ENCODE measurements around the gene NOP9.

NOP9 gene

DNA sequence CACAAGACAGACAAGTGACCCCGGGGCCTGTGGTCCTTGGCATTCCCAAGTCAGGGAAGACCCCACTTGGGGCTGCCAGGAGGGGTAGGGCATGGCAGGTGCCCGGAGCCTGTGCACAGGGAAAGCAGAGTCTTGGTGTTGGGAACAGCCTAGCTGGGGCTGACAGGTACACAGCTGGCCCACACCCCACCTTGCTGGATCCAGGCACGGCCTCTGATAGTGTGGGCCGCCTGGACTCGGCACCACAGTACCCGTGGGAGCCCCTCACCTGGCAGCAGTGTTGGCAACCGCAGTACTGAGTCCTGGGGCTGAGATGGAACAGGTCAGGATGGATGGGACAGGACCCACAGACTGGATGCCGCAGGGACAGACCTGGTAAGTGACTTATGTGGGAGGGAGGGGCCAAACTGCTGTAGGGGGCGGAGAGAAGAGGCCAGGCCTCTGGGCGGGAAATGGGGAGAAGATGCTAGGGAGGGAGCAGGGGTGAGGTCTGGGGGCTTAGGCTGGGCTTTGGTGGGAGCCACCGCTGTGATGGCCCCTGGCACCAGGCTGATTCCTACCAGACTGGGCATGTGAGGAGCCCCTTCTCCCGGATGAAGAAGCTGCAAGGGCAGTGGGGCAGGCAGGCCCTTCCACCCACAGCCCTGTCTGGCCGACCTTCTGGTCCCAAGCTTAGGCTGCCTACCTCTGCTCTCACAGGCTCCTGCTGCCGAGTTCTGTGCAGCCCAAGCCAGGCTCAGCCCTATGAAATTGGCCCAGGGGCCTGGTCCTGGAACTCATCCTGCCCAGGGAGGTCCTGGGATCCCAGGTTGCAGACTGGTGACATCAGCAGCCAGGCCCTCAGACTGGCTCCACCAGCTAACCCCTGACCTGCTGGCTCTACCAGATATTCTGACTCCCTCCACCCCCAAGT, 36.6 kb upstream of the NOP9 start, which contains the start of gene TGM1:
Gene TGM1 (minus strand): TSS at position 357 of the 913 bp plus-strand sequence. CDS start 825 bp downstream, outside the sequence.
- DNase-seq (ENCODE audit: low read depth, low spot score) = no peak

DNA sequence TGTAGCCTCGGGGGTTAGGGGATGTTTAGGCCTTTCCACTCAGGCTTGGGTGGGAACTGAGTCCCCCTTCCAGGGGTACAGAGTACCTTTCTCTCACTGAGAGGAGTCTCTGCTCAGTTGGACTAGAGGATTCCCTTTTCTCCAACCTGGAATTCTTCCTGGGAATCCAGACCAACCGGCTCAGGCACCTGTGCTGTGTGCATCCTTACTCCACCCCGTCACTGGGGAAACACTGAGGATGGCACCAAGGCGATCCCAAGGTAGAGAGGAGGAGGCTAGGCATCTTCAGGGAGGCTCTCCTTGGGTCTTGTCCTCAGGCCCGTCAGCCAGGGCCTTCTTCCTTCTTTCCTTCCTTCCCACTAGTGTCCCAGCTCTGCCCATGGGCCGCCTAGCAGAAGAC, 35.8 kb upstream of the NOP9 start:
- no peak for DNase-seq (ENCODE audit: low read depth, low spot score)

DNA sequence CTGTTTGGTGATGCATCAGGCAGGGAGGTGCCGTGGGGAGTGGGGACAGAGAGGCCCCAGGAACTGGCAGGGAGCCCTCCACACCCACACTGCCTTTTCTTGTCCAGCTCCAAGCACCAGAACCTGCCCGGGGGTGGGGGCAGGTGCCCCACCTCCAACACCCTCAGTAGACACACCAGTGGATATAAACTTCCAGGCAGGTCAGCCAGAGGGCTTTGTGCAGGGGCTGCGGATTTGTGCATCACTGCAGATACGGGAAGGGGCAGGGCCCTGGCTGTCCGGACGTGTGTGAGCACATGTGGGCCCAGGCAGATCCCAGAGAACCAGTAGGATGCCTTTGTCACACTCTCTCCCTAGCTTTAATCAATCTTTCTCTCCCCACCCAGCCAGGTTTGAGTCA, 35.4 kb upstream of the NOP9 start:
- no peak for DNase-seq (ENCODE audit: low read depth, low spot score)

DNA sequence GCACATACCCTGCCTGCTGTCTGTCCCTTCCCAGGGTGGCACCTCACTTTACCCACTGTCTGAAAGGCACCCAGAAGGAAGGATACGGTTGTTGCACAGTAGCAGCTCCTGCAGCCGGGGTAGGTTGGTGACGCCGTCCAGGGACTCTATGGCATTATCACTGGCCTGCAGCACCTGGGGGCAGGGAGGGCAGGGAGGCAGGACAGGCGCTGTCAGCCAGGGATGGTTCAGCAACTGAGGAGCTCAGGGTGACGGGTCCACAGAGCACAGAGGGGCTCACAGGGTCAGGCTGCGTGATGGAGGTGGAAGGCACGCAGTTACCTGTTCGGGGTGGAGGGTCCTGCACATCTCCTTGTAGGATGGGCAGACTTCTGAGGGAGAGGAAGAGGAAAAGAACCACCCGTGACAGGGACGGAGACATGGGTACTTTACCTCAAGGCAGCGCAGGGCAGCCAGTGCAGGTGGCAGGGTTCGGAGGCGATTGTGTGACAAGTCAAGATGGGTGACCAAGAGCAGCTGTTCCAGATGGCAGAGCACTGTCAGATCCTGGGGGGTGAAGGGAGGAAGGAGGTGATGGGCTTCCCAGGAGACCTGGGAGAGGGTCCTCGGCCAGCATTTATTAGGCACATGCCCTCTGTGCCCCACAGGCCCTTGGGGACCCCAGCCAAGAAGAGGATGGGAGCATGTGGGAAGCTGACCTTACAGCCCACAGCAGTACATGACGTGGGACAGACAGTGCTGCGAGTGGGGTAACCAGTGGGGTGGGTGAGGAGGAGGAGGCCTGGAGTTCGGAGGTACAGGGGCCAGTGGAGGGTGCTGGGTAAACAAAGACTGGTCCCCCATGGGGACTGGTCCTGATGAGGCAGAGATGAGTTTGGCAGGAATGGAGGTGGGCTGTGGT, 33.1 kb upstream of the NOP9 start:
- DNase-seq (ENCODE audit: low read depth, low spot score) = no peak

DNA sequence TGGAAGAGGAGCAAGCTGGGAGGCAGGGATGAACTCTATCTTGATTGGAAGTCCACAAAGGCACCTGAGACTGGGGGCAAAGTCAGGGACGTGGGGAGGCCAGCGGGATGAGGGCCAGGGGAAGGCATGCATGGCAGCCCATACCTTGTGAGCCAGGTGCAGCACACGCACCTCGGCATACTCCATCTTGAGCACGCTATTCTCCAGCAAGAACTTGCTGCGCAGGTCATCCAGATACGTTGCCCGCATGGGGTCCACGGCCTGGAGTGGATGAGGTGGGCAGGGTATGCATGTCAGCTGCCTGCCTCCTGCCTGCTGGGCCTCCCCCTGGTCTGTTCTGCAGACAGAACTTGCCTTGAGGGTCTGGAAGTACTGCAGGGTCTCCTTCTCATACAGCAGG, 32.1 kb upstream of the NOP9 start:
- DNase-seq (ENCODE audit: low read depth, low spot score) = no peak

DNA sequence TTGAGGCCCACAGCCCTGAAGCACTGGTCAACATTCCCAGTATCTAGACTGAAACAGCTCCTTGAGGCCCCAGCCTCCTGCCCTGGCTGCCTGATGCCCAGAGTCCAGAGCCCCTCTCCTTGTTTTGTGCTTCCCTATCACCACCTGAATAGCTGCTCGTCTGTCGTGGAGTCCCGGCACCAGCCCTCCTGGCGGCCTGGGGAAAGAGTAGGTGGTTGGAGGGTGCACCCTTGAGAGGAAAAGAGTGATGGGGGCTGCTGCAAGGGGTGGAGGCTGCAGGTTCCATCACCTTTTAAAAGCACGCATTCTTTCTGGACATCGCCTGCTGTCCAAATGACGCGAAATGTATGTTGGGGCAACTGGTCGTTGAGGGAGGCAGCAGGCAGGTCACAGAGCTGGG, 31.4 kb upstream of the NOP9 start:
- DNase-seq (ENCODE audit: low read depth, low spot score) = no peak

DNA sequence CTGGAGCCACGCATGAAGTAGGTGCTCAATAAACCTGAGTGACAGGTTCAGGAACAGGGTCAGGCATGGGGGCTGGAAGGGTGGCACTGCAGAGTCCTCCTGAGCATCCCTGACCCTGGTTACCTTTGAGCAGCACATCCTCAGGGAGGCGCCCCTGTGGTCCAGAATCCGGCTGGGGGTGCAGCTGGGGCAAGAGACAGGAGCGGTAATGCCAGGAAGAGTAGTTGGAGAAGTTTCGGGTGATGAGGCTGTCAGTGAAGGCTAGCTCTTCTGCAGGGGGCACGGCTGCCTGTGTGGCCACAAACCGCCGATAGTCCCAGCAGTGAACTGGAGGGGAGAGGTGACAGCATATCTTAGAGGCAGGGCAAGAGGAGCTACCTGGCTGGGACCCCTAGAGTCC, 30.3 kb upstream of the NOP9 start:
- no peak for DNase-seq (ENCODE audit: low read depth, low spot score)

DNA sequence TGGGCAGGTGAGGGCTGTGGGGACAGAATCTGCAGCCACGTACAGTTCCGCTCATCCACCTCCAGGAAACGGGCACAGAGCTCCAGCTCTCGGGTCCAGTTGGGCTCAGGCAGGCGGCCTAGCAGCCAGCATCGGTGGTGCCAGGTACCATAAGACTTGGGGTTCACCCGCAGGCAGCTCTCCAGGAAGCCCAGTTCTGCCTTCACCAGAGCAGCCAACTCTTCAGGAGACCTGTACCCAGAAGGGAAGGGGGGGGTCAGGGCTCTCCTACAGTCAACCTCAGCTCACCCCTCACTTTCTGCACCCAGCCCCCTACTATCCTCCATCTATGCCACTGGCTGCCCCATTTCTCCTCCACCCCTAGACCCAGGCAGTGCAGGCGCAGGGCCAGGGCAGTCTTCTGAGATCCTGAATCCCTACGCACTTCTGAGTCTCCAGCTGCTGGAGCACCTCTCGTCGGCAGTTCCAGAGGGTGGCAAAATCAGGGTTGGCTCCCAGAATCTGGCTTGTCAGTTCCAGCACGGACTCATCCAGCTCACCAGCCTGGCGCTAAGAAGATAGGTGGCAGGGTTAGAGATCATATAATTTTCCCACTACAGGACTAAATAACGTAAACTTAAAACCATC, 29.6 kb upstream of the NOP9 start:
- DNase-seq (ENCODE audit: low read depth, low spot score) = no peak

DNA sequence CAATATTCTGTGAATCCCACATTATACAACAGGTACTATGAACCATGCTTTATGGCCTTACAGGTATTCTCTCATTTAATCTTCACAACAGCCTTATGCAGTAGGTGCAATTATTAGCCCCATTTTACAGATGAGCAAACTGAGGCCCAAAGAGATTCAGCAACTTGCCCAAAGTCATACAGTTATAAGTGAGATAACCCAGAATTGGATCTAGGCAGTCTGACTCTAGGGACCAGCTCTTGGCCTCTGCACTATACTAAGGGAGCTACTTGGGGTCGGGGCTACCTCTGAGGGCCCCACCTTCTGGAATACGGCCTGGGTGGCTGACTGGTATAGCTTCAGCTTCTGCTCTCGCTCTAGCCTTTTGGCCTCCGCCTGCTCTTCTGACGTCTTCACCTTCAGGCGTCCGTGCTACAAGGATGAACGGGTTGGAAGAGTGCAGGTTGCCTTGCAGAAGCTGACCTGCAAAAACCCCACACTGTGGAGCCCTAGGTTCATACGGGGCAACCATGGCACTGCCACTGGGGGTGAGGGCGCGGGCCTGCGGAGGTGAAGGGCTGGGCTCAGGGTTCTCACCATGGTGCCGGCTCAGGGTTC, 29.0 kb upstream of the NOP9 start:
- DNase-seq (ENCODE audit: low read depth, low spot score) = no peak

DNA sequence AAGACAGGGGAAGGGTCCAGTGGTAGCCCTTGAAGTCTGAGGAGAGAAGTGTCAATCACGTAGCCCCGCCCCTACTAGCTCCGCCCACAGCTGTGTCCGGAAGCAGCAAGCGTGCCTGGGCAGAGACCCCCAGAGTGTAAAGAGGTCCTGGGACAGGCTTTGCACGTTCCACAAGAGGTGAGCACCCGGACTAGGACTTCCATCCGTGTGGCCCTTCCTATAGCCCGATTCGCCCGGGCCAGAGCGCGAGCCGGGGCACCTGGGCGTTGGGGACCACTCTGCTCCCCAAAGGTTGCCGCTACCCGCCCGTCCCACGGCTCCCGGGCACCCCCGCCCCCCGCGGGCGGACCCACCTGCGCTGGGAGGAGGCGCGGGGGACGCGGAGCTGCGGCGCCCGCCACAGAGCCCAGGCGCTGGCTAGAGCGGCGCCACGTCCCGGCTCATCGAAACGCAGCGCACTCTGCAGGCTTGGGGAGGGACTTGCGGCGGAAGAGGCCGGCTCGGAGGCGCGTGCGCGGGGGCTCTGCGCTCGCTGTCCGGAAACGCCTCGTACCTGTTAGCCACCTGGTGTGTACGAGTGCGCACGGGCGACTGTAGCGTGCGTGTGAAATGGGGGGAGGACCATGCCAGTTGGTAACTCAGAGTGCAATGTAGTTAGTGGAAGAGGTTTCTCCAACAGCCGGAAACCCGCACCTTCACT, 28.4 kb upstream of the NOP9 start, which contains the start of gene RABGGTA:
Gene RABGGTA (minus strand): TSS at position 464 of the 700 bp plus-strand sequence. CDS start 482 bp downstream, outside the sequence.
- peak; percentile 84 for DNase-seq (ENCODE audit: low read depth, low spot score)

DNA sequence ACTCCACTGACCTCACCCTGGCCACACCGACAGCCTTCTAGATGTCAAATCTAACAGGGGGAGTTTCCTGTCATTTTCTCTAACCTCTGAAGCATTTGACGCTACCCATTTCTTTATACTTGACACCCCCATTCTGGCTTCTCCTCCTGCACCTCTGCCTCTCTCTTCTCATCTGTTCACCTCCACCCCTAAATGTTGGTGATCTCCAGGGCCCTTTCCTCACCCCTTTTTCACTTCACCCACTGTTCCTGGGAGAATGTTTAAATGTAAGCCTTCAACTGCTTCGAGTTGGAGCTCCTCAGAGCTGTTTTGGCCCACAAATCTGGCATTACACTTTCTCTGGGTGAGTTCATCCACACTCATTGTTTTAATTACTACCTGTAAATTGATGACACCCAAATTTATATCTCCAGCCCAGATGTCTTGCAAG, 27.8 kb upstream of the NOP9 start:
- DNase-seq (ENCODE audit: low read depth, low spot score) = no peak

DNA sequence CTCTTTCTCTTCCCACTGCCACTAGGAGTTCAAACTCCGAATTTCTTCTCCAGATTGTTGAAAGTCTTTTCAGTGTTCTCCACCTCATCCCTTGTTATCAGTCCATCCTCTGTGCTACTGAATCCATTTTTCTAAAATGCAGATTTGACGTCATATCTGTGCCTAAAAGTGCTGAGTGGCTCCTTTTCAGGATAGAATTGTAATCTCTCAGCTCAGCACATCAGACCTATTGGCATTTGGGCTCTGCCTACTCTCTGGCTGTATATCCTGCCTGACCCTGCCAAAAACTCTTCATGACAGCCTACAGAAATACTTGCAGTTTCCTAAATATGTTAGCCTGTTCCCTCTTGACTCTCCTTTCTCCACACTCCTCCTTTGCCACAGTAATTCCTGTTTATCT, 27.2 kb upstream of the NOP9 start:
- no peak for DNase-seq (ENCODE audit: low read depth, low spot score)

DNA sequence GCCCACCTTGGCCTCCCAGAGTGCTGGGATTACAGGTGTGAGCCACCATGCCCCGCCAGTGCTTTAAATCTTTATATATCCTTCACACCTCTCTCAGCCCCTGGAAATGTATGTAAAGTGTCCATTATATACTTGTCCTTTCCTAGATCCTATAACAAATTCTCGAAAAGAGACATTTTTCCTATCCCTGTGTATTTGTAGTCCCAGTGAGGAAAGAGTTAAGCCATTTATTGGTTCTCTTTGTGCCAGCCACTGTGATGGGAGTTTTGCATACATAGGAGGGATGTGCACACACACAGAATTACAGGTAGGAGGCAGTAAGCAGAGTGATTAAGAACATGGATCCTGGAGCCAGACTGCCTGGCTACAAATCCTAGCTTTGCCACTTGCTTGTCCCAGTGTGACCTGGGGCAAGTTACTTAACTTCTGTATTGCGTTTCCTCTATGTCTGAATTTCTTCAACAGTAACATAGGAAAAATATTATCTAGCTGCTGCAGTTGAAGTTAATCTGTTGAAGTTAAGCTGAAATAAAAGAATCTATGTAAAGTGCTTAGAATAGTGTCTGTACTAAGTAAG, 26.1 kb upstream of the NOP9 start:
- no peak for DNase-seq (ENCODE audit: low read depth, low spot score)

DNA sequence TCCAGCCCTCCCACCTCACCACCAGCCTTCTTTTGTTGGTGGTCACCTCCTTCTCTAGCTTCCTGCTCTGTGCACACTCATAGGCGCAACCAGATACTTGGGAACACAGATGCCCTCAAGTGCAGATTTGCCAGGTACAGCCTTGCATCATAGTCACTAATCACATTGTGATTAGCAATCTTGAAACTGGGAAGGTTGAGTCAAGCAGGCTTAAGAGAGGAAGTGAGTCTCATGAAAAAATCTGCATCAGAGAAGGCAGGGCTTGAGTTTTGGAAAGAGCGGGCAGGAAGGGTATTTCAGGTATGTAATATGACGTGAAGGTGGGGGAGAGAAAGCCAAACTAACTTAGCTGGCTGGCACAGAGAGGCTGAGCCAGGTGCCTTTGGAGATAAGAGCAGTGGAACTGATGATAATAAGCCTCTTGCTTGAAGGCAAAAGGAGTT, 25.5 kb upstream of the NOP9 start:
- no peak for DNase-seq (ENCODE audit: low read depth, low spot score)

DNA sequence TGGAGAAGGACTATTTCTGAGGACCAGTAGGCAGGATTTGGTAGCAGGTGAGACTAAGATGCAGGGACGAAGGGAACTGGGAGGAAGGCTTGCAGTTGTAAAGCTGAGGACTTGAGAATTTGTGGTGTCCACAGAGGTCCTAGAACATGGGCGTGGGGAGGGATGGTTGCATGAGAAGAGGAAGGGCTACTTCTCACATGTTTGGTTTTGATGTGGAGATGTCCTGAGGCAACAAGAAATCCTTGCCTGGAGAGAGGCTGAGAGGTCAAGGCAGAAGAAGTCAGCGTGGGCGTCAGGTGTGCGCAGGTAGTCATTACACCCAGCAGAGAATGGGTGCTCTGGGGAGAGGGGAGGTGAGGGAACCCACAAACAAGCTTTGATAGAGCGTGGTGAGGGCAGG, 22.6 kb upstream of the NOP9 start:
- no peak for DNase-seq (ENCODE audit: low read depth, low spot score)

DNA sequence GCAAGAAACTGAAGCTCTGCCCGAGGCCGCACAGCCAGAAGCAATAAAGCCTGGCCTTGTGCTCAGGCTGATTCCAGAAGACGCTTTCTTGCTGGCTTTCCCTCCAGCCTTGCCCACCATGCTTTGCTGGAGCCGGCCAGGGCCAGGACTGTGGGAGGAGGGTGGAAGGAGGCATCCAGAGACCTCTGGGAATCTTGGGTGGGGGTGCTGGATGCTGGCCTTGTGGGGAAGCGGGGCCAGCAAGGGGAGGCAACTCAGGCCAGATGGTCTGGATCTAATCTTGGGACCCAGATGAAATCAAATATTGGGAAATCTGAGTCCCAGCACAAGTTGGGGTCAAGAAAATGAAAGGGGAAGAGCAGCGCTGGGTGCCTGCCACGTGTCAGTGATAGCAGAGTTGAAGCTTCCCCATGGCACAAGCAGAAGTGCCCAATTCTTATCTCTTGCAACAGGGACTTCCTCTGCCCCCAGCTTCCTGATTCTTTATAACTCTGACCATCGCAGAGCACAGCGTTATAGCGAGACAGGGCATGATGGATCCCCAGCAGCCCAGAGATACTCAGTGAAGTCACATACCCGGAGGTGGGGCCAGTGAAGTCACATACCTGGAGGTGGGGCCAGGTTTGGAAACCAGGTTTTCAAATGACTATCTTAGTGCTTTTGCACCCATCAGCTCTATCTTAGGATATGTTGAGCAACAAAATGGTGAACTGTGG, 21.9 kb upstream of the NOP9 start:
- no peak for DNase-seq (ENCODE audit: low read depth, low spot score)

DNA sequence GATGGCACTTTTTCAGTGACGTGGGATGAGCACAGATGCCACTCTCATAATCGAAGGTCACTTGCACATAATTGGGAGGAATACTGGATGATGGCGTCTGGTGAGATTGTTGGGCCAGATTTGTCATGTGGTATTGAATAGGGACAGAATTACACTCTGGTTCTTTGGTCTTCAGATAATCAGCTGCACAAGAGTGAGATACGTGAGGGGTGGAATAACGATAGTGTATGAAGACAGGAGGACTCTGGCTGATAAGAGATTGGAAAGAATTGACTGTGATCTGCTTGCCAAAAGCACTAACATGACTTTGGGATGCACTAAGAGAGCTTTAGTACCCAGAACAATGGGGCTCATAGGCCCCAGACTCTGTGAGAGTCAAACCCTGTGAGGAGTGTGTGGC, 21.2 kb upstream of the NOP9 start:
- DNase-seq (ENCODE audit: low read depth, low spot score) = no peak

DNA sequence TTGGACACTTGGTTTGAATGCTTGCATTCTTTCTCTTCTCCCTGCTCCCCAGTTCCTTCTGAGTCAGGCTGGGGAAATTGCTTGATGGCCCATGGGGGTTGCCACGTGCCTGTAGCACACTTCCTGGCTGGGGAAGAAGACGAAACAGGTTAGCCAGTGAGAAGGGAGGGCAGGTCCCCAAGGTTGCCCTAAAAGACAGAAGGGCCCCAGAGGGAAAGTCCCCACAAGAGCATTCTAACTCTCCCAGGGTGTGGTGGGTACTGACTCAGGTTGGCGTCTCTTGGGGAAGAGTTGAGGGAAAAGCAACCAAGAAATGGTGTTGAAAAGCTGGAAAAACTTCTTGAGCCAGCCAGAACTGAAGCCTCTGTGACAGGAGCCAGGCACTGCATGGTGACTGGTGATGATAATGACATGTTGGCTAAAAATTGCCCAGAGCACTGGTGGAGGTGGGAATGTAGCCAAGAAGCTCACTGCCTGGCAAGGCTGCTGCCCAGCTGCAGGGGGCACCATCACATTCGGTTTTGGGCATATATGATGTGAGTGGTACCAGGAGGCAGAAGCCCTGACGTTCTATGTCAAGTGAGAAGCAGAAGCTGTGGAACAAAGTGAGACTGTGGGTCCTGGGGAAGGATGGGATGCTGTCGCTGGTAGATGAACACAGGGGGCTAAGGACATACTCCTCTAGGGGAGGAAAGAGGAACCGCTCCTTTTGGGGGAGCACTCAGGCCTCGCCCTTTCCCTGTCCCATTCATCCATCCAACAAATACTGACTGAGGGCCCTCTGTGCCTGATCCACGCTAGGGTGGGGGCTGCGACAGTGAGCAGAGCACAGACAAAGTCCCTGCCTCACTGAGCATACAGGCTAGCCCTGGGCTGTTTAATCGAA, 20.1 kb upstream of the NOP9 start:
- no peak for DNase-seq (ENCODE audit: low read depth, low spot score)

Measured in activated CD4-positive, CD25-positive, alpha-beta regulatory T cell treated with anti-CD3 and anti-CD28 coated beads, Interleukin-2, amount 50 U/mL, for 16 hours (primary cell).